ENCODE results near the gene ASB7. TPM values are rescaled to one million over a fixed set of nuclear protein-coding genes. Genes with fewer than 3 reads are reported as not detected.

Gene ASB7
- polyA plus RNA-seq, 6 donors from 2014 or later, result 11.0 to 17.2 (median 14.1) TPM

GRCh38 chr15:100612539-100612938 is 10.2 kb downstream of the ASB7 start:
- ATAC-seq (ENCODE audit: low read depth in 2 of 2) (no peak), DNase-seq (no peak)
- H3K27ac Mint-ChIP-seq, result no peak overlapping the region
- peaks cover 7 to 13% (median 11%) of the 10 kb centered on the region in 3 donors for H3K4me1 Mint-ChIP-seq
- H3K9me3 Mint-ChIP-seq, result no peaks in the 10 kb centered on the region
- H3K27me3 Mint-ChIP-seq, result no peaks in the 10 kb centered on the region
- H3K36me3 Mint-ChIP-seq, result peaks cover 9 to 36% of the 10 kb centered on the region in 2 donors
- H3K4me3 Mint-ChIP-seq, result no peak overlapping the region

- peaks cover 11 to 36% of the 10 kb centered on the region in 2 donors for H3K36me3 Mint-ChIP-seq
These were observed 10.8 kb downstream of the ASB7 start for GRCh38 chr15:100613208-100613607.

GRCh38 chr15:100614336-100614735 is 11.9 kb downstream of the ASB7 start:
- Mint-ChIP-seq H3K4me1 (peaks cover 6 to 18% (median 12%) of the 10 kb centered on the region in 3 donors), H3K27ac (no peak overlapping the region), H3K9me3 (no peaks in the 10 kb centered on the region), H3K36me3 (peaks cover 11 to 36% of the 10 kb centered on the region in 2 donors), H3K4me3 (no peak overlapping the region), H3K27me3 (no peaks in the 10 kb centered on the region)
- ATAC-seq (ENCODE audit: low read depth in 2 of 2) (no peak), DNase-seq (no peak)

More at GRCh38 chr15:100613208-100613607, 10.8 kb downstream of the ASB7 start:
- no peak for ATAC-seq (ENCODE audit: low read depth in 2 of 2)
- Mint-ChIP-seq H3K27ac (no peak overlapping the region), H3K4me3 (no peak overlapping the region), H3K27me3 (no peaks in the 10 kb centered on the region), H3K4me1 (peaks cover 3 to 11% (median 9%) of the 10 kb centered on the region in 3 donors), H3K9me3 (no peaks in the 10 kb centered on the region)
- DNase-seq, result no peak

- H3K27me3 Mint-ChIP-seq, result no peaks in the 10 kb centered on the region
- H3K9me3 Mint-ChIP-seq, result no peaks in the 10 kb centered on the region
- ATAC-seq (ENCODE audit: low read depth in 2 of 2) (no peak), DNase-seq (no peak)
- H3K4me3 Mint-ChIP-seq, result no peak overlapping the region
- peak overlapping the region in 1 of 6 donors; percentile 47 for H3K27ac Mint-ChIP-seq
- H3K36me3 Mint-ChIP-seq, result peaks cover 11 to 36% of the 10 kb centered on the region in 2 donors
- peaks cover 10 to 22% (median 14%) of the 10 kb centered on the region in 3 donors for H3K4me1 Mint-ChIP-seq
These were observed 12.5 kb downstream of the ASB7 start for GRCh38 chr15:100614918-100615317.

- Mint-ChIP-seq H3K27me3 (no peaks in the 10 kb centered on the region), H3K4me1 (peaks cover 10 to 22% (median 14%) of the 10 kb centered on the region in 3 donors), H3K4me3 (no peak overlapping the region), H3K9me3 (no peaks in the 10 kb centered on the region), H3K27ac (no peak overlapping the region), H3K36me3 (peaks cover 11 to 36% of the 10 kb centered on the region in 2 donors)
- no peak for ATAC-seq (ENCODE audit: low read depth in 2 of 2)
- no peak for DNase-seq
These were observed 13.4 kb downstream of the ASB7 start for GRCh38 chr15:100615801-100616200.

- no peak overlapping the region for H3K4me3 Mint-ChIP-seq
- DNase-seq, result no peak
- H3K27ac Mint-ChIP-seq, result no peak overlapping the region
These were observed 14.3 kb downstream of the ASB7 start for GRCh38 chr15:100616700-100617099.

GRCh38 chr15:100623301-100623700 is 20.9 kb downstream of the ASB7 start:
- no peak overlapping the region for H3K4me3 Mint-ChIP-seq

More at GRCh38 chr15:100616700-100617099, 14.3 kb downstream of the ASB7 start:
- H3K4me1 Mint-ChIP-seq, result peaks cover 10 to 22% (median 14%) of the 10 kb centered on the region in 3 donors
- peaks cover 11 to 39% of the 10 kb centered on the region in 2 donors for H3K36me3 Mint-ChIP-seq
- ATAC-seq (ENCODE audit: low read depth in 2 of 2), result no peak
- H3K27me3 Mint-ChIP-seq, result no peaks in the 10 kb centered on the region
- no peaks in the 10 kb centered on the region for H3K9me3 Mint-ChIP-seq

GRCh38 chr15:100627789-100628395 is 25.5 kb downstream of the ASB7 start:
- no peaks in the 10 kb centered on the region for H3K9me3 Mint-ChIP-seq
- H3K4me3 Mint-ChIP-seq, result no peak overlapping the region
- H3K4me1 Mint-ChIP-seq, result peaks cover 0 to 10% (median 4%) of the 10 kb centered on the region in 3 donors
- H3K36me3 Mint-ChIP-seq, result peaks cover 12 to 14% of the 10 kb centered on the region in 2 donors
- ATAC-seq (ENCODE audit: low read depth in 2 of 2) (peak; percentile 66), DNase-seq (peak; percentile 57)
- H3K27ac Mint-ChIP-seq, result no peak overlapping the region
- H3K27me3 Mint-ChIP-seq, result no peaks in the 10 kb centered on the region

More at GRCh38 chr15:100623301-100623700, 20.9 kb downstream of the ASB7 start:
- Mint-ChIP-seq H3K9me3 (no peaks in the 10 kb centered on the region), H3K27ac (no peak overlapping the region), H3K27me3 (no peaks in the 10 kb centered on the region), H3K4me1 (peaks cover 11 to 14% (median 13%) of the 10 kb centered on the region in 3 donors), H3K36me3 (peaks cover 0 to 5% of the 10 kb centered on the region in 2 donors)
- no peak for ATAC-seq (ENCODE audit: low read depth in 2 of 2)
- no peak for DNase-seq

- H3K9me3 Mint-ChIP-seq, result no peaks in the 10 kb centered on the region
- H3K4me1 Mint-ChIP-seq, result peaks cover 7 to 19% (median 12%) of the 10 kb centered on the region in 3 donors
- ATAC-seq (ENCODE audit: low read depth in 2 of 2) (no peak), DNase-seq (no peak)
- no peak overlapping the region for H3K4me3 Mint-ChIP-seq
- H3K27me3 Mint-ChIP-seq, result no peaks in the 10 kb centered on the region
- peaks cover 12 to 23% of the 10 kb centered on the region in 2 donors for H3K36me3 Mint-ChIP-seq
- no peak overlapping the region for H3K27ac Mint-ChIP-seq
These were observed 26.4 kb downstream of the ASB7 start for GRCh38 chr15:100628746-100629145.

GRCh38 chr15:100631831-100632230 is 29.4 kb downstream of the ASB7 start:
- Mint-ChIP-seq H3K27me3 (no peaks in the 10 kb centered on the region), H3K27ac (no peak overlapping the region), H3K9me3 (no peaks in the 10 kb centered on the region), H3K36me3 (peaks cover 12 to 23% of the 10 kb centered on the region in 2 donors), H3K4me1 (peaks cover 19 to 29% (median 25%) of the 10 kb centered on the region in 3 donors), H3K4me3 (no peak overlapping the region)
- DNase-seq (no peak), ATAC-seq (ENCODE audit: low read depth in 2 of 2) (no peak)

GRCh38 chr15:100633763-100634075 is 31.3 kb downstream of the ASB7 start:
- no peak overlapping the region for H3K27ac Mint-ChIP-seq
- ATAC-seq (ENCODE audit: low read depth in 2 of 2), result no peak

GRCh38 chr15:100635406-100636071 is 33.1 kb downstream of the ASB7 start:
- Mint-ChIP-seq H3K4me3 (peak overlapping the region in 1 of 8 donors; percentile 55), H3K27me3 (no peaks in the 10 kb centered on the region), H3K9me3 (no peaks in the 10 kb centered on the region), H3K27ac (peak overlapping the region in 2 of 6 donors; percentile 40 to 84), H3K4me1 (peaks cover 19 to 34% (median 28%) of the 10 kb centered on the region in 3 donors), H3K36me3 (peaks cover 2 to 11% of the 10 kb centered on the region in 2 donors)
- ATAC-seq (ENCODE audit: low read depth in 2 of 2), result no peak
- DNase-seq, result no peak

More at GRCh38 chr15:100633763-100634075, 31.3 kb downstream of the ASB7 start:
- Mint-ChIP-seq H3K36me3 (peaks cover 12 to 23% of the 10 kb centered on the region in 2 donors), H3K9me3 (no peaks in the 10 kb centered on the region), H3K4me3 (no peak overlapping the region), H3K27me3 (no peaks in the 10 kb centered on the region), H3K4me1 (peaks cover 15 to 30% (median 28%) of the 10 kb centered on the region in 3 donors)
- DNase-seq, result no peak

- DNase-seq (no peak), ATAC-seq (ENCODE audit: low read depth in 2 of 2) (no peak)
- no peaks in the 10 kb centered on the region for H3K9me3 Mint-ChIP-seq
- H3K4me1 Mint-ChIP-seq, result peaks cover 21 to 49% (median 31%) of the 10 kb centered on the region in 3 donors
- no peak overlapping the region for H3K4me3 Mint-ChIP-seq
- H3K36me3 Mint-ChIP-seq, result peaks cover 4 to 5% of the 10 kb centered on the region in 2 donors
- H3K27ac Mint-ChIP-seq, result no peak overlapping the region
- no peaks in the 10 kb centered on the region for H3K27me3 Mint-ChIP-seq
These were observed 35.9 kb downstream of the ASB7 start for GRCh38 chr15:100638177-100638730.

All from naive B cell (primary cell).